Thoracic aorta (tissue), 2 donors: ENCODE measurements around the gene ICAM3. TPM values are rescaled to one million over a fixed set of nuclear protein-coding genes. Genes with fewer than 3 reads are reported as not detected.
"Not testable (repeated sequence)": the region's sequence is repeated elsewhere in the genome, so short reads cannot be mapped to it uniquely, and the experiment has no call there.

Source experiments
- ATAC-seq: fragments of 150-250 bp; one replicate; pipeline ENCODE4 v1.8.0; 2017; ENCODE audit warnings: low read depth; ENCODE audit not compliant: insufficient number of reproducible peaks, low FRiP score
- DNase-seq: peaks from one replicate; pipeline ENCODE4 v3.0.0-alpha.2; 2020; ENCODE audit warnings: low spot score
- H3K27ac ChIP-seq, 2 donors: fragments of 200-600 bp; sonication (generic); 1 replicate in 1 of 2; 2 replicates in 1 of 2; pipeline ENCODE4 v1.5.1; 2016; ENCODE audit warnings: mild to moderate bottlenecking in 2 of 2, moderate library complexity in 2 of 2
- H3K27me3 ChIP-seq: fragments of 200-600 bp; sonication (generic); replicated peaks from 2 replicates; pipeline ENCODE4 v1.6.0; 2016; ENCODE audit warnings: mild to moderate bottlenecking; ENCODE audit not compliant: insufficient read depth
- H3K36me3 ChIP-seq: fragments of 200-600 bp; sonication (generic); one replicate; pipeline ENCODE4 v1.5.1; 2016
- H3K4me1 ChIP-seq, 2 donors: fragments of 200-600 bp; sonication (generic); 1 replicate in 1 of 2; 2 replicates in 1 of 2; pipeline versions ENCODE4 v1.5.1 to v1.6.0; 2016; ENCODE audit warnings: low read depth in 2 of 2, mild to moderate bottlenecking in 1 of 2; ENCODE audit not compliant: control insufficient read depth in 1 of 2
- H3K4me3 ChIP-seq: fragments of 200-600 bp; sonication (generic); 2 replicates; pipeline ENCODE4 v1.5.1; 2016; ENCODE audit warnings: mild to moderate bottlenecking
- H3K9me3 ChIP-seq: fragments of 200-600 bp; sonication (generic); 2 replicates; pipeline ENCODE4 v1.5.1; 2016
- CTCF ChIP-seq: fragments of 200-600 bp; sonication (generic); IDR thresholded peaks from one replicate; pipeline ENCODE4 v1.5.1; 2019; ENCODE audit warnings: antibody characterized with exemption
- total RNA-seq, 2 donors: library from RNA; depleted of rRNA; stranded (reverse); fragments of >200 nt; gene quantifications; one replicate each; pipeline versions ENCODE4 v1.1.0 to v1.2.3, GENCODE V29; 2016

The ICAM3 gene
- total RNA-seq, 2 donors from 2014 or later = 3.5 to 8.0 TPM

DNA sequence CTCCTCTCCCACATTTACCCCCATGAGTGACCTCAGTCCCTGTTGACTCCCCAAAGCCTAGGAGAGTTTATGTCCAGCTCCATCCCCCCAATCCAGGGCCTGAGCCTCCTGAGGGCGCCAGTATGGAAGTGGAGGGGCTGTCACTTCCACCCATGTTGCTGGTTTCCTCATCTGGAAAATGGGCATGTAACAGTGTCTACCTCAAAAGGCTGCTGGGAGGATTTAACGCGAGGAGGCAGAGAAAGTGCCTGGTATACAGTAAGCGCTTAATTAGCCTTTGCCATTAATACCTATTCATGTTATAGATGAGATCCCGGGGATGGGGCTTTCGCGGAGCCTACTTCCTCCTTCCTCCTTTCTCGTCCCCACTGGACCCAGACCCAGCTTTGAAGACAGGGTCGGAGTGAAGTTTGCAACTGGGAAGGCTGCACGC is 40.5 kb upstream of the ICAM3 start:
- H3K4me3 ChIP-seq = peak overlapping the region; percentile 83
- peaks cover 0 to 11% of the 10 kb centered on the region in 2 donors for H3K4me1 ChIP-seq
- no peak for TF ChIP-seq CTCF
- H3K27ac ChIP-seq = peak overlapping the region; percentile 51 to 69
- H3K36me3 ChIP-seq = peaks cover 8% of the 10 kb centered on the region
- ATAC-seq (peak; percentile 0), DNase-seq (no peak)
- H3K9me3 ChIP-seq = no peaks in the 10 kb centered on the region
- H3K27me3 ChIP-seq = no peaks in the 10 kb centered on the region

- Histone ChIP-seq H3K9me3 (no peaks in the 10 kb centered on the region), H3K27ac (no peak overlapping the region), H3K36me3 (peaks cover 8% of the 10 kb centered on the region), H3K4me1 (peaks cover 0 to 11% of the 10 kb centered on the region in 2 donors), H3K4me3 (no peak overlapping the region), H3K27me3 (no peaks in the 10 kb centered on the region)
- ATAC-seq (no peak), DNase-seq (no peak)
- no peak for TF ChIP-seq CTCF
These were observed 38.7 kb upstream of the ICAM3 start for GRCh38 chr19:10378124-10378523.

DNA sequence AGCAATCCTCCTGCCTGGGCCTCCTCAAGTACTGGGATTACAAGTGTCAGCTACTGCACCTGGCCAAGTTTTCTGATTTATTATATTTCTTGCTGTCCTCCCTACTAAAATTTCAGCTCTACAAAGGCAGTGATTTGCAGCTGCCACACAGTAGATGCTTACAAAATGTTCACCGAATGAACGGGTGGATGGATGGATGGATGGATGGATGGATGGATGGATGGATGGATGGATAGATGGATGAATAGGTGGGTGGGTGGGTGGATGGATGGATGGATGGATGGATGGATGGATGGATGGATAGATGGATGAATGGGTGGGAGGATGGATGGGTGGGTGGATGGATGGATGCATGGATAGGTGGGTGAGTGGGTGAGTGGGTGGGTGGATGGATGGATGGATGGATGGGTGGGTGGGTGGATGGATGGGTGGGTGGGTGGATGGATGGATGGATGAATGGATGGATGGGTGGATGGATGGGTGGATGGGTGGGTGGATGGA is 37.8 kb upstream of the ICAM3 start:
- DNase-seq, ATAC-seq: not testable (repeated sequence)

GRCh38 chr19:10374931-10375330 is 35.5 kb upstream of the ICAM3 start:
- H3K27ac ChIP-seq = no peak overlapping the region
- peaks cover 0 to 5% of the 10 kb centered on the region in 2 donors for H3K4me1 ChIP-seq
- no peaks in the 10 kb centered on the region for H3K27me3 ChIP-seq
- no peaks in the 10 kb centered on the region for H3K9me3 ChIP-seq
- no peak for ATAC-seq
- H3K36me3 ChIP-seq = peaks cover 13% of the 10 kb centered on the region
- TF ChIP-seq CTCF = no peak
- H3K4me3 ChIP-seq = no peak overlapping the region
- DNase-seq = no peak

More for the DNA sequence above, 37.8 kb upstream of the ICAM3 start:
- not testable (repeated sequence) for H3K27me3 ChIP-seq, H3K27ac ChIP-seq, H3K9me3 ChIP-seq, H3K4me3 ChIP-seq
- peaks cover 13% of the 10 kb centered on the region for H3K36me3 ChIP-seq
- H3K4me1 ChIP-seq = peaks cover 0 to 11% of the 10 kb centered on the region in 2 donors

- ATAC-seq = no peak
- TF ChIP-seq CTCF = no peak
- H3K9me3 ChIP-seq = no peaks in the 10 kb centered on the region
These were observed 33.3 kb upstream of the ICAM3 start for GRCh38 chr19:10372690-10373089.

More at GRCh38 chr19:10372690-10373089, 33.3 kb upstream of the ICAM3 start:
- Histone ChIP-seq H3K4me3 (no peak overlapping the region), H3K4me1 (no peaks in the 10 kb centered on the region), H3K27ac (no peak overlapping the region), H3K27me3 (no peaks in the 10 kb centered on the region), H3K36me3 (peaks cover 20% of the 10 kb centered on the region)
- DNase-seq = no peak
